WTC11 (cell line): Measurements from ENCODE around the gene RGS6. TPM values are rescaled to one million over a fixed set of nuclear protein-coding genes. Genes with fewer than 3 reads are reported as not detected.

ENCODE experiments used
- ATAC-seq: fragments of 200-7000 bp; cut with Tn5 transposase; 2 replicates; pipeline ENCODE4 v1.10.0; 2021; ENCODE audit warnings: mild to moderate bottlenecking, moderate library complexity
- CTCF ChIA-PET: fragments of 300-600 bp; sonication (Branson Sonifier 250); formaldehyde crosslinking; loops from one replicate; lab custom pipeline; 2021; ENCODE audit warnings: antibody characterized with exemption; lab: Charles Lee
- POLR2A ChIA-PET: fragments of 350-600 bp; sonication (Branson Sonifier 250); formaldehyde crosslinking; loops from one replicate; lab custom pipeline; 2021; ENCODE audit warnings: antibody characterized with exemption; lab: Charles Lee
- DNase-seq: peaks from one replicate; pipeline ENCODE4 v3.0.0; 2021; ENCODE audit warnings: low spot score
- H3K27ac Mint-ChIP-seq: 2 replicates; pipeline ENCODE4 v1.8.0; 2021; ENCODE audit warnings: mixed read lengths
- H3K27me3 Mint-ChIP-seq: 2 replicates; pipeline ENCODE4 v1.8.0; 2021; ENCODE audit warnings: low read depth, mild to moderate bottlenecking, moderate library complexity, mixed read lengths
- H3K36me3 Mint-ChIP-seq: 2 replicates; pipeline ENCODE4 v1.8.0; 2021; ENCODE audit warnings: mixed read lengths
- H3K4me1 Mint-ChIP-seq: 2 replicates; pipeline ENCODE4 v1.8.0; 2022; ENCODE audit warnings: mixed read lengths
- H3K4me3 Mint-ChIP-seq: 2 replicates; pipeline ENCODE4 v1.8.0; 2021; ENCODE audit warnings: mild to moderate bottlenecking, moderate library complexity, mixed read lengths
- H3K9me3 Mint-ChIP-seq: 2 replicates; pipeline ENCODE4 v1.8.0; 2021; ENCODE audit warnings: mixed read lengths
- ATF1 ChIP-seq: sonication (generic); formaldehyde crosslinking; IDR thresholded peaks from 2 replicates; pipeline ENCODE4 v1.8.1; 2023; ENCODE audit warnings: mild to moderate bottlenecking, moderate library complexity, missing genetic modification reagents
- CTCF ChIP-seq: fragments of 200-600 bp; IDR thresholded peaks from 2 replicates; pipeline ENCODE4 v1.8.0; 2022; ENCODE audit warnings: antibody characterized with exemption
- E2F5 ChIP-seq: sonication (generic); formaldehyde crosslinking; IDR thresholded peaks from 2 replicates; pipeline ENCODE4 v1.8.1; 2022; ENCODE audit warnings: mild to moderate bottlenecking, moderate library complexity, missing genetic modification reagents
- ESRRA ChIP-seq: sonication (generic); formaldehyde crosslinking; IDR thresholded peaks from 2 replicates; pipeline ENCODE4 v1.8.1; 2022; ENCODE audit warnings: mild to moderate bottlenecking, missing genetic modification reagents, borderline replicate concordance
- ETV6 ChIP-seq: sonication (generic); formaldehyde crosslinking; IDR thresholded peaks from 2 replicates; pipeline ENCODE4 v1.8.1; 2022; ENCODE audit warnings: mild to moderate bottlenecking, missing genetic modification reagents
- IRF2 ChIP-seq: sonication (generic); formaldehyde crosslinking; IDR thresholded peaks from 2 replicates; pipeline ENCODE4 v1.8.0; 2022; ENCODE audit warnings: low read depth, missing genetic modification reagents, borderline replicate concordance
- KAT7 ChIP-seq: sonication (generic); formaldehyde crosslinking; IDR thresholded peaks from 2 replicates; pipeline ENCODE4 v1.8.1; 2023; ENCODE audit warnings: missing genetic modification reagents, mild to moderate bottlenecking, borderline replicate concordance
- MXD4 ChIP-seq: fragments of 250-450 bp; sonication (Bioruptor Pico); IDR thresholded peaks from 2 replicates; pipeline ENCODE4 v1.8.0; 2021; ENCODE audit warnings: mild to moderate bottlenecking, moderate library complexity, borderline replicate concordance
- NR1H2 ChIP-seq: sonication (generic); formaldehyde crosslinking; IDR thresholded peaks from 2 replicates; pipeline ENCODE4 v1.9.0; 2021; ENCODE audit warnings: mild to moderate bottlenecking, moderate library complexity, missing genetic modification reagents
- NR2C2 ChIP-seq: sonication (generic); formaldehyde crosslinking; IDR thresholded peaks from 2 replicates; pipeline ENCODE4 v1.8.0; 2022; ENCODE audit warnings: mild to moderate bottlenecking, missing genetic modification reagents
- NR3C1 ChIP-seq: sonication (generic); formaldehyde crosslinking; conservative IDR thresholded peaks from 2 replicates; pipeline ENCODE4 v1.8.1; 2023; ENCODE audit warnings: low read depth, mild to moderate bottlenecking, missing genetic modification reagents
- SMAD3 ChIP-seq: sonication (generic); formaldehyde crosslinking; IDR thresholded peaks from 2 replicates; pipeline ENCODE4 v1.8.0; 2022; ENCODE audit warnings: missing genetic modification reagents, mild to moderate bottlenecking, borderline replicate concordance
- TP53 ChIP-seq: sonication (generic); formaldehyde crosslinking; IDR thresholded peaks from 2 replicates; pipeline ENCODE4 v1.8.1; 2023; ENCODE audit warnings: mild to moderate bottlenecking, missing genetic modification reagents
- ZNF232 ChIP-seq: sonication (generic); formaldehyde crosslinking; IDR thresholded peaks from 2 replicates; pipeline ENCODE4 v1.8.0; 2022; ENCODE audit warnings: mild to moderate bottlenecking, missing genetic modification reagents
- total RNA-seq: library from RNA; stranded (reverse); gene quantifications from 3 replicates; pipeline ENCODE4 v1.2.3, GENCODE V29; 2021
- TF ChIP-seq, protein P1 (sequence below): sonication (generic); formaldehyde crosslinking; IDR thresholded peaks from 2 replicates; pipeline ENCODE4 v1.8.0; 2023; ENCODE audit warnings: missing genetic modification reagents, mild to moderate bottlenecking, borderline replicate concordance
- TF ChIP-seq, protein P2 (sequence below): sonication (generic); formaldehyde crosslinking; IDR thresholded peaks from 2 replicates; pipeline ENCODE4 v1.8.1; 2022; ENCODE audit warnings: missing genetic modification reagents, borderline replicate concordance
- TF ChIP-seq, protein P3 (sequence below): fragments of 250-450 bp; sonication (Bioruptor Pico); IDR thresholded peaks from 2 replicates; pipeline ENCODE4 v2.1.2; 2022; ENCODE audit warnings: mild to moderate bottlenecking, moderate library complexity
- TF ChIP-seq, protein P4 (sequence below): sonication (generic); formaldehyde crosslinking; IDR thresholded peaks from 2 replicates; pipeline ENCODE4 v1.8.1; 2023; ENCODE audit warnings: mild to moderate bottlenecking, missing genetic modification reagents, moderate library complexity
- TF ChIP-seq, protein P5 (sequence below): sonication (generic); formaldehyde crosslinking; IDR thresholded peaks from 2 replicates; pipeline ENCODE4 v1.8.0; 2022; ENCODE audit warnings: mild to moderate bottlenecking, missing genetic modification reagents

RGS6 gene
- total RNA-seq, 1 experiment from 2014 or later, result 1.0 TPM

GRCh38 chr14:71952381-71953363, 20.4 kb downstream of the RGS6 start:
- Mint-ChIP-seq H3K36me3 (no peaks in the 10 kb centered on the region), H3K9me3 (peaks cover 11% of the 10 kb centered on the region), H3K27ac (no peak overlapping the region), H3K4me3 (no peak overlapping the region), H3K27me3 (no peaks in the 10 kb centered on the region), H3K4me1 (no peaks in the 10 kb centered on the region)
- TF ChIP-seq TP53 (no peak), ETV6 (no peak), MXD4 (no peak), ESRRA (CRISPR knock-in tag) (no peak), NR2C2 (CRISPR knock-in tag) (no peak), IRF2 (CRISPR knock-in tag) (no peak), ATF1 (CRISPR knock-in tag) (no peak), KAT7 (CRISPR knock-in tag) (no peak), SMAD3 (CRISPR knock-in tag) (no peak), NR3C1 (CRISPR knock-in tag) (no peak), ZNF232 (no peak)
- TF ChIP-seq, protein P1, sequence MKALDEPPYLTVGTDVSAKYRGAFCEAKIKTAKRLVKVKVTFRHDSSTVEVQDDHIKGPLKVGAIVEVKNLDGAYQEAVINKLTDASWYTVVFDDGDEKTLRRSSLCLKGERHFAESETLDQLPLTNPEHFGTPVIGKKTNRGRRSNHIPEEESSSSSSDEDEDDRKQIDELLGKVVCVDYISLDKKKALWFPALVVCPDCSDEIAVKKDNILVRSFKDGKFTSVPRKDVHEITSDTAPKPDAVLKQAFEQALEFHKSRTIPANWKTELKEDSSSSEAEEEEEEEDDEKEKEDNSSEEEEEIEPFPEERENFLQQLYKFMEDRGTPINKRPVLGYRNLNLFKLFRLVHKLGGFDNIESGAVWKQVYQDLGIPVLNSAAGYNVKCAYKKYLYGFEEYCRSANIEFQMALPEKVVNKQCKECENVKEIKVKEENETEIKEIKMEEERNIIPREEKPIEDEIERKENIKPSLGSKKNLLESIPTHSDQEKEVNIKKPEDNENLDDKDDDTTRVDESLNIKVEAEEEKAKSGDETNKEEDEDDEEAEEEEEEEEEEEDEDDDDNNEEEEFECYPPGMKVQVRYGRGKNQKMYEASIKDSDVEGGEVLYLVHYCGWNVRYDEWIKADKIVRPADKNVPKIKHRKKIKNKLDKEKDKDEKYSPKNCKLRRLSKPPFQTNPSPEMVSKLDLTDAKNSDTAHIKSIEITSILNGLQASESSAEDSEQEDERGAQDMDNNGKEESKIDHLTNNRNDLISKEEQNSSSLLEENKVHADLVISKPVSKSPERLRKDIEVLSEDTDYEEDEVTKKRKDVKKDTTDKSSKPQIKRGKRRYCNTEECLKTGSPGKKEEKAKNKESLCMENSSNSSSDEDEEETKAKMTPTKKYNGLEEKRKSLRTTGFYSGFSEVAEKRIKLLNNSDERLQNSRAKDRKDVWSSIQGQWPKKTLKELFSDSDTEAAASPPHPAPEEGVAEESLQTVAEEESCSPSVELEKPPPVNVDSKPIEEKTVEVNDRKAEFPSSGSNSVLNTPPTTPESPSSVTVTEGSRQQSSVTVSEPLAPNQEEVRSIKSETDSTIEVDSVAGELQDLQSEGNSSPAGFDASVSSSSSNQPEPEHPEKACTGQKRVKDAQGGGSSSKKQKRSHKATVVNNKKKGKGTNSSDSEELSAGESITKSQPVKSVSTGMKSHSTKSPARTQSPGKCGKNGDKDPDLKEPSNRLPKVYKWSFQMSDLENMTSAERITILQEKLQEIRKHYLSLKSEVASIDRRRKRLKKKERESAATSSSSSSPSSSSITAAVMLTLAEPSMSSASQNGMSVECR (CRISPR knock-in tag), result no peak
- TF ChIP-seq, protein P2, sequence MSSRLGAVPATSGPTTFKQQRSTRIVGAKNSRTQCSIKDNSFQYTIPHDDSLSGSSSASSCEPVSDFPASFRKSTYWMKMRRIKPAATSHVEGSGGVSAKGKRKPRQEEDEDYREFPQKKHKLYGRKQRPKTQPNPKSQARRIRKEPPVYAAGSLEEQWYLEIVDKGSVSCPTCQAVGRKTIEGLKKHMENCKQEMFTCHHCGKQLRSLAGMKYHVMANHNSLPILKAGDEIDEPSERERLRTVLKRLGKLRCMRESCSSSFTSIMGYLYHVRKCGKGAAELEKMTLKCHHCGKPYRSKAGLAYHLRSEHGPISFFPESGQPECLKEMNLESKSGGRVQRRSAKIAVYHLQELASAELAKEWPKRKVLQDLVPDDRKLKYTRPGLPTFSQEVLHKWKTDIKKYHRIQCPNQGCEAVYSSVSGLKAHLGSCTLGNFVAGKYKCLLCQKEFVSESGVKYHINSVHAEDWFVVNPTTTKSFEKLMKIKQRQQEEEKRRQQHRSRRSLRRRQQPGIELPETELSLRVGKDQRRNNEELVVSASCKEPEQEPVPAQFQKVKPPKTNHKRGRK (CRISPR knock-in tag), result no peak
- ChIA-PET POLR2A (no interaction called here), CTCF (no interaction called here)
- DNase-seq (no peak), ATAC-seq (no peak)

DNA sequence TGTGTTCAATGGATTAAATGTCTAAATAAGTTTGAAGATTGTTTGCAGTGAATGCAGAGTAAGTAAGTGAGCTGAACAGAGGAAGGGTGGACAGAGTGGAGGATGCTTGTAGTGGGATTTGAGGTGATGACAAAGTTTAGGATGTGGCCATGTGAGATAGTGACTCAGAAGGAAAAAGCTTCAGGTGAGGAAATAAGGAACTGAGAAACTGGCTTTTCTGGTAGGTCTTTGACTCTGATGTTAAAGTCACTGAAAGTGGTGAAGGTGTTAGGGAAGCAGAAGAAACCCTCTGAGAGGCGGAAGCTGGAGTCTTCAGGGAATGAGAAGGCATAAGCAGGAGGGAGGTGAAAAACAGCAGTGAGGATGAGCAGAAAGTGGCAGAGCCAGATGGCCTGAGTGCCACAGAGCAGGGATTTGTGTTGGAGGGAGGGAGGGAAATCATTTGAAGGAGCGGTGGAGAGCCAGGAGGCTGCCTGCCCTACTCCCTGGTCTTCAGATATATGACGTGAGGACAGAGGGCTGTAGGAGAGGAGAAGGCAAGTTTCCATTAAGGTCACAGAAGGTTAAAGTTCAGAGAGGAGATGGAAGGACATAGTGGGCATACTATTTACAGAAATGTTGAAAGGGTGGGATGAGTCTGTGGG, 24.8 kb downstream of the RGS6 start:
- H3K4me1 Mint-ChIP-seq, result no peaks in the 10 kb centered on the region
- H3K27ac Mint-ChIP-seq, result no peak overlapping the region
- POLR2A ChIA-PET, result no interaction called here
- H3K36me3 Mint-ChIP-seq, result no peaks in the 10 kb centered on the region
- ATAC-seq (no peak), DNase-seq (no peak)
- H3K9me3 Mint-ChIP-seq, result 0 out of 2 replicates have a peak, but pooled peaks cover 4% of the 10 kb centered on the region
- CTCF ChIA-PET, result no interaction called here
- H3K4me3 Mint-ChIP-seq, result no peak overlapping the region
- no peaks in the 10 kb centered on the region for H3K27me3 Mint-ChIP-seq
- TF ChIP-seq NR1H2 (CRISPR knock-in tag) (no peak), E2F5 (CRISPR knock-in tag) (no peak), CTCF (no peak)
- TF ChIP-seq, protein P3, sequence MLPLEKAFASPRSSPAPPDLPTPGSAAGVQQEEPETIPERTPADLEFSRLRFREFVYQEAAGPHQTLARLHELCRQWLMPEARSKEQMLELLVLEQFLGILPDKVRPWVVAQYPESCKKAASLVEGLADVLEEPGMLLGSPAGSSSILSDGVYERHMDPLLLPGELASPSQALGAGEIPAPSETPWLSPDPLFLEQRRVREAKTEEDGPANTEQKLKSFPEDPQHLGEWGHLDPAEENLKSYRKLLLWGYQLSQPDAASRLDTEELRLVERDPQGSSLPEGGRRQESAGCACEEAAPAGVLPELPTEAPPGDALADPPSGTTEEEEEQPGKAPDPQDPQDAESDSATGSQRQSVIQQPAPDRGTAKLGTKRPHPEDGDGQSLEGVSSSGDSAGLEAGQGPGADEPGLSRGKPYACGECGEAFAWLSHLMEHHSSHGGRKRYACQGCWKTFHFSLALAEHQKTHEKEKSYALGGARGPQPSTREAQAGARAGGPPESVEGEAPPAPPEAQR (CRISPR knock-in tag), result no peak
- TF ChIP-seq, protein P4, sequence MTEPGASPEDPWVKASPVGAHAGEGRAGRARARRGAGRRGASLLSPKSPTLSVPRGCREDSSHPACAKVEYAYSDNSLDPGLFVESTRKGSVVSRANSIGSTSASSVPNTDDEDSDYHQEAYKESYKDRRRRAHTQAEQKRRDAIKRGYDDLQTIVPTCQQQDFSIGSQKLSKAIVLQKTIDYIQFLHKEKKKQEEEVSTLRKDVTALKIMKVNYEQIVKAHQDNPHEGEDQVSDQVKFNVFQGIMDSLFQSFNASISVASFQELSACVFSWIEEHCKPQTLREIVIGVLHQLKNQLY (CRISPR knock-in tag), result no peak
- TF ChIP-seq, protein P5, sequence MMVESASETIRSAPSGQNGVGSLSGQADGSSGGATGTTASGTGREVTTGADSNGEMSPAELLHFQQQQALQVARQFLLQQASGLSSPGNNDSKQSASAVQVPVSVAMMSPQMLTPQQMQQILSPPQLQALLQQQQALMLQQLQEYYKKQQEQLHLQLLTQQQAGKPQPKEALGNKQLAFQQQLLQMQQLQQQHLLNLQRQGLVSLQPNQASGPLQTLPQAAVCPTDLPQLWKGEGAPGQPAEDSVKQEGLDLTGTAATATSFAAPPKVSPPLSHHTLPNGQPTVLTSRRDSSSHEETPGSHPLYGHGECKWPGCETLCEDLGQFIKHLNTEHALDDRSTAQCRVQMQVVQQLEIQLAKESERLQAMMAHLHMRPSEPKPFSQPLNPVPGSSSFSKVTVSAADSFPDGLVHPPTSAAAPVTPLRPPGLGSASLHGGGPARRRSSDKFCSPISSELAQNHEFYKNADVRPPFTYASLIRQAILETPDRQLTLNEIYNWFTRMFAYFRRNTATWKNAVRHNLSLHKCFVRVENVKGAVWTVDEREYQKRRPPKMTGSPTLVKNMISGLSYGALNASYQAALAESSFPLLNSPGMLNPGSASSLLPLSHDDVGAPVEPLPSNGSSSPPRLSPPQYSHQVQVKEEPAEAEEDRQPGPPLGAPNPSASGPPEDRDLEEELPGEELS (CRISPR knock-in tag), result no peak
